ENCODE measurements around the gene CDH23.

DNA sequence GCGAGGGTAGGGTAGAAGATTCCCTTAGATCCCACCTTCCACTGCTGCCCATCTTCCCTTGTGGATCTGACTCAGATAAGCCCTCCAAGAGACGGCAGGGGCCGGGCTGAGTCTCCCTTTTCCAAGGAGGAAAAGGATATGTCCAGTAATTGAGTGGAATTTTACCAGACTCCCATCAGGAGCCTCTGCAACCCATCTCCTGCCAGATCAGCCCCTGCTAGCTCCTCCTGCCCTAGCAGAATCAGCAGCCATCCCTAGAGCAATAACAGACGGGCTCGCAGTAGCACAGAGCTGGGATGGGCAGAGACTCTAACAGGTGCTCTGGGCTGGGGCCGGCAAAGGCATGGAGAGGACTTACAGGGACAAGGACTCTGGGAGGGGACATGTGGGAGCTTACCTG is 249.3 kb downstream of the CDH23 start:
- TF ChIP-seq ZKSCAN1 (IDR thresholded peaks at IDR 0.05; ENCODE audit: low read depth, low read length) = no peak
- TF ChIP-seq ATF4 (CRISPR knock-in tag; IDR thresholded peaks at IDR 0.05) = no peak
- TF ChIP-seq MYBL2 (IDR thresholded peaks at IDR 0.05; ENCODE audit: low read depth) = no peak
- TF ChIP-seq MYBL2 (CRISPR knock-in tag; IDR thresholded peaks at IDR 0.05; ENCODE audit: borderline replicate concordance) = no peak
- no peak for TF ChIP-seq CTCF (IDR thresholded peaks at IDR 0.05 in 2 of 3, conservative IDR thresholded peaks at IDR 0.05 in 1 of 3; ENCODE audit: insufficient read depth in 2 of 3, low read depth in 1 of 3, low read length in 3 of 3)
- TF ChIP-seq REST (IDR thresholded peaks at IDR 0.05; ENCODE audit: borderline replicate concordance) = no peak
- no peak for TF ChIP-seq REST (CRISPR knock-in tag; IDR thresholded peaks at IDR 0.05; ENCODE audit: low read depth)
- TF ChIP-seq, protein P1, sequence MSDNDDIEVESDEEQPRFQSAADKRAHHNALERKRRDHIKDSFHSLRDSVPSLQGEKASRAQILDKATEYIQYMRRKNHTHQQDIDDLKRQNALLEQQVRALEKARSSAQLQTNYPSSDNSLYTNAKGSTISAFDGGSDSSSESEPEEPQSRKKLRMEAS (CRISPR knock-in tag; IDR thresholded peaks at IDR 0.05) = no peak
- no peak for TF ChIP-seq MYC (IDR thresholded peaks at IDR 0.05; ENCODE audit: low read depth, low read length)
- no peak for TF ChIP-seq MYC (CRISPR knock-in tag; IDR thresholded peaks at IDR 0.05; ENCODE audit: borderline replicate concordance, low read depth)
- TF ChIP-seq, protein P2, sequence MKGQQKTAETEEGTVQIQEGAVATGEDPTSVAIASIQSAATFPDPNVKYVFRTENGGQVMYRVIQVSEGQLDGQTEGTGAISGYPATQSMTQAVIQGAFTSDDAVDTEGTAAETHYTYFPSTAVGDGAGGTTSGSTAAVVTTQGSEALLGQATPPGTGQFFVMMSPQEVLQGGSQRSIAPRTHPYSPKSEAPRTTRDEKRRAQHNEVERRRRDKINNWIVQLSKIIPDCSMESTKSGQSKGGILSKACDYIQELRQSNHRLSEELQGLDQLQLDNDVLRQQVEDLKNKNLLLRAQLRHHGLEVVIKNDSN (CRISPR knock-in tag; IDR thresholded peaks at IDR 0.05) = no peak
- TF ChIP-seq ZBTB8A (IDR thresholded peaks at IDR 0.05; ENCODE audit: partially characterized antibody) = no peak
- no peak for TF ChIP-seq KDM4B (IDR thresholded peaks at IDR 0.05; ENCODE audit: borderline replicate concordance in 2 of 2, low read depth in 1 of 2)
- TF ChIP-seq TBP (optimal IDR thresholded peaks at IDR 0.05; ENCODE audit: low read depth, low read length) = no peak
- TF ChIP-seq RCOR1 (IDR thresholded peaks at IDR 0.05; ENCODE audit: borderline replicate concordance in 1 of 2, low read depth in 2 of 2, low read length in 2 of 2) = no peak
- TF ChIP-seq CBX3 (IDR thresholded peaks at IDR 0.05; ENCODE audit: borderline replicate concordance in 1 of 2, low read length in 2 of 2) = no peak
- no peak for TF ChIP-seq KLF1 (tag; IDR thresholded peaks at IDR 0.05)
